ENCODE measurements around the gene WASHC2C.
"Not testable (repeated sequence)": the region's sequence is repeated elsewhere in the genome, so short reads cannot be mapped to it uniquely, and the experiment has no call there.

WASHC2C gene

GRCh38 chr10:45763037-45763436 lies 36.0 kb downstream of the WASHC2C start:
- not testable (repeated sequence) for DNase-seq

- not testable (repeated sequence) for DNase-seq
Measured at GRCh38 chr10:45768334-45768733, 41.3 kb downstream of the WASHC2C start.

GRCh38 chr10:45771757-45772461 lies 44.8 kb downstream of the WASHC2C start:
- DNase-seq, result not testable (repeated sequence)

- DNase-seq, result not testable (repeated sequence)
Measured at GRCh38 chr10:45786217-45786616, 59.2 kb downstream of the WASHC2C start.

GRCh38 chr10:45787212-45787741 lies 60.2 kb downstream of the WASHC2C start:
- not testable (repeated sequence) for DNase-seq

GRCh38 chr10:45789991-45790390 lies 62.9 kb downstream of the WASHC2C start:
- DNase-seq, result not testable (repeated sequence)

- DNase-seq, result not testable (repeated sequence)
Measured at GRCh38 chr10:45790694-45791426, 63.8 kb downstream of the WASHC2C start.

- not testable (repeated sequence) for DNase-seq
Measured at GRCh38 chr10:45794761-45795160, 67.7 kb downstream of the WASHC2C start.

GRCh38 chr10:45803060-45804010 lies 76.3 kb downstream of the WASHC2C start:
- DNase-seq, result not testable (repeated sequence)

GRCh38 chr10:45804996-45805395 lies 77.9 kb downstream of the WASHC2C start:
- DNase-seq, result not testable (repeated sequence)

- no peak for DNase-seq
Measured at GRCh38 chr10:45809837-45810236, 82.8 kb downstream of the WASHC2C start.

- DNase-seq, result no peak
Measured at GRCh38 chr10:45811075-45811474, 84.0 kb downstream of the WASHC2C start.

GRCh38 chr10:45812959-45813358 lies 85.9 kb downstream of the WASHC2C start:
- DNase-seq, result not testable (repeated sequence)

- not testable (repeated sequence) for DNase-seq
Measured at GRCh38 chr10:45814146-45814545, 87.1 kb downstream of the WASHC2C start.

- no peak for DNase-seq
Measured at GRCh38 chr10:45817130-45817859, 90.2 kb downstream of the WASHC2C start.

GRCh38 chr10:45817912-45818311 lies 90.8 kb downstream of the WASHC2C start:
- DNase-seq, result no peak

GRCh38 chr10:45819552-45819951 lies 92.5 kb downstream of the WASHC2C start:
- DNase-seq, result no peak

- DNase-seq, result not testable (repeated sequence)
Measured at GRCh38 chr10:45820107-45820830, 93.2 kb downstream of the WASHC2C start.

GRCh38 chr10:45822918-45823317 lies 95.9 kb downstream of the WASHC2C start:
- not testable (repeated sequence) for DNase-seq
